ENCODE data around the gene DHH. TPM values are rescaled to one million over a fixed set of nuclear protein-coding genes. Genes with fewer than 3 reads are reported as not detected.

The DHH gene
- total RNA-seq, 1 donor from 2014 or later = 31.5 TPM

- no peak for TF ChIP-seq CTCF (IDR thresholded peaks at IDR 0.05)
- intact Hi-C loops (cut with DNase I) = no loop called here
- no peak for DNase-seq (ENCODE audit: low spot score in 2 of 2)
- Histone ChIP-seq H3K27me3 (no peaks in the 10 kb centered on the region), H3K27ac (peak overlapping the region; percentile 93 to 95), H3K4me3 (peak overlapping the region; percentile 69 to 73), H3K9me3 (no peaks in the 10 kb centered on the region), H3K36me3 (peaks cover 0 to 7% of the 10 kb centered on the region in 2 donors), H3K4me1 (peaks cover 19 to 26% of the 10 kb centered on the region in 2 donors)
Observed at GRCh38 chr12:49111206-49111605, 16.6 kb upstream of the DHH start.

- intact Hi-C loops (cut with DNase I) = loop anchor here (1.0 kb wide), 3 partner anchors 20 to 125 kb away; partner anchors contain the start of gene RHEBL1
- H3K4me3 ChIP-seq = peak within 1 kb of the TSS; percentile 69 to 73
- H3K36me3 ChIP-seq = peaks cover 2 to 8% of the 10 kb centered on the region in 2 donors
- no peaks in the 10 kb centered on the region for H3K9me3 ChIP-seq
- H3K27ac ChIP-seq = peak within 1 kb of the TSS; percentile 93 to 95
- H3K27me3 ChIP-seq = no peaks in the 10 kb centered on the region
- peaks cover 19 to 32% of the 10 kb centered on the region in 2 donors for H3K4me1 ChIP-seq
- DNase-seq (ENCODE audit: low spot score in 2 of 2) = peak; percentile 90 to 100
- peak; percentile 32 to 64 (median 50) for TF ChIP-seq CTCF (IDR thresholded peaks at IDR 0.05)
Observed at GRCh38 chr12:49110464-49111155, 16.0 kb upstream of the DHH start, which contains the start of gene LMBR1L. Gene LMBR1L (minus strand): TSS chr12:49110847. CDS start chr12:49110555, 292 bp downstream.

- intact Hi-C loops (cut with DNase I) = loop anchor here (1.0 to 5.0 kb wide), 4 partner anchors 20 to 125 kb away; partner anchors contain the start of genes PRKAG1 and RHEBL1
- DNase-seq (ENCODE audit: low spot score in 2 of 2) = no peak
- H3K4me1 ChIP-seq = peaks cover 19 to 39% of the 10 kb centered on the region in 2 donors
Observed at GRCh38 chr12:49109641-49110463, 15.3 kb upstream of the DHH start.

GRCh38 chr12:49108958-49109404 is 14.4 kb upstream of the DHH start:
- intact Hi-C loops (cut with DNase I) = loop anchor here (5.0 kb wide), 1 partner anchor 92 kb away; the partner anchor contains the start of gene PRKAG1
- TF ChIP-seq CTCF (IDR thresholded peaks at IDR 0.05) = no peak
- peak overlapping the region; percentile 93 to 95 for H3K27ac ChIP-seq
- no peaks in the 10 kb centered on the region for H3K27me3 ChIP-seq
- no peaks in the 10 kb centered on the region for H3K9me3 ChIP-seq
- DNase-seq (ENCODE audit: low spot score in 2 of 2) = peak in 1 of 2 donors; percentile 83
- peaks cover 19 to 39% of the 10 kb centered on the region in 2 donors for H3K4me1 ChIP-seq
- peaks cover 16 to 20% of the 10 kb centered on the region in 2 donors for H3K36me3 ChIP-seq
- H3K4me3 ChIP-seq = peak overlapping the region; percentile 69 to 73

More at GRCh38 chr12:49109641-49110463, 15.3 kb upstream of the DHH start:
- no peaks in the 10 kb centered on the region for H3K9me3 ChIP-seq
- H3K27ac ChIP-seq = peak overlapping the region; percentile 93 to 95
- no peaks in the 10 kb centered on the region for H3K27me3 ChIP-seq
- no peak for TF ChIP-seq CTCF (IDR thresholded peaks at IDR 0.05)
- peaks cover 7 to 11% of the 10 kb centered on the region in 2 donors for H3K36me3 ChIP-seq
- H3K4me3 ChIP-seq = peak overlapping the region; percentile 69 to 73

GRCh38 chr12:49105504-49106084 is 11.0 kb upstream of the DHH start:
- DNase-seq (ENCODE audit: low spot score in 2 of 2) = no peak
- Histone ChIP-seq H3K27ac (no peak overlapping the region), H3K36me3 (peaks cover 50 to 54% of the 10 kb centered on the region in 2 donors), H3K27me3 (no peaks in the 10 kb centered on the region), H3K4me1 (peaks cover 19 to 34% of the 10 kb centered on the region in 2 donors), H3K4me3 (no peak overlapping the region), H3K9me3 (no peaks in the 10 kb centered on the region)
- TF ChIP-seq CTCF (IDR thresholded peaks at IDR 0.05) = no peak
- intact Hi-C loops (cut with DNase I) = loop anchor here (5.0 kb wide), 1 partner anchor 88 kb away; the partner anchor contains the start of gene PRKAG1

Data from ascending aorta (tissue), 2 donors.